Loucy (cell line): Measurements from ENCODE around the gene GPR55.

Experiments
- CTCF ChIP-seq: fragments of 200-600 bp; sonication (generic); conservative IDR thresholded peaks from 2 replicates; pipeline ENCODE4 v1.5.1; 2014; ENCODE audit warnings: mild to moderate bottlenecking, antibody characterized with exemption, low read length
- EZH2phosphoT487 ChIP-seq: fragments of 200-600 bp; IDR thresholded peaks from 2 replicates; pipeline ENCODE4 v1.6.1; 2018; ENCODE audit warnings: antibody characterized with exemption, mild to moderate bottlenecking, moderate library complexity, borderline replicate concordance

- TF ChIP-seq CTCF (no peak), EZH2phosphoT487 (no peak)
Measured at GRCh38 chr2:230886206-230886605, 38.8 kb downstream of the GPR55 start.
